Endothelial cell of umbilical vein (primary cell): Measurements from ENCODE around the gene CDCP1. TPM values are rescaled to one million over a fixed set of nuclear protein-coding genes. Genes with fewer than 3 reads are reported as not detected.
"Not testable (repeated sequence)": the region's sequence is repeated elsewhere in the genome, so short reads cannot be mapped to it uniquely, and the experiment has no call there.

Experiments used
- BruUV-seq: library from RNA; stranded (reverse); fragments of 400-500 nt; replicated peaks from 2 replicates; lab custom pipeline; 2021; lab: Mats Ljungman, UMichigan
- CTCF ChIA-PET: fragments of 300-600, 350-600 bp; sonication (Branson Sonifier 250); formaldehyde crosslinking; loops from one replicate; lab custom pipeline; 2021; ENCODE audit warnings: antibody characterized with exemption, inconsistent platforms; lab: Charles Lee
- POLR2A ChIA-PET: fragments of 300-600, 350-600 bp; sonication (Branson Sonifier 250); formaldehyde crosslinking; loops from one replicate; lab custom pipeline; 2021; ENCODE audit warnings: antibody characterized with exemption, inconsistent platforms; lab: Charles Lee
- DNase-seq: peaks from one replicate; pipeline ENCODE4 v3.0.0-alpha.2; 2011; ENCODE audit warnings: low read depth, low spot score
- FAIRE-seq: peaks from 2 replicates; lab custom pipeline; 2011; peaks lifted over from hg19 to GRCh38; lab: Jason Lieb, UNC
- H2AFZ ChIP-seq: 2 replicates; pipeline ENCODE4 v1.6.0; 2012; ENCODE audit warnings: low read depth, low read length, control low read depth, inconsistent platforms
- H3K27ac ChIP-seq: 2 replicates; pipeline ENCODE4 v1.5.1; 2011; ENCODE audit warnings: low read depth, mild to moderate bottlenecking, control low read depth, low read length, moderate library complexity; ENCODE audit not compliant: insufficient read depth
- H3K27me3 ChIP-seq, 2 experiments: 2 replicates each; pipeline versions ENCODE4 v1.6.0 to v1.6.1; 2011; ENCODE audit warnings: low read length in 2 of 2, mixed read lengths in 1 of 2; ENCODE audit not compliant: control insufficient read depth in 2 of 2, insufficient read depth in 2 of 2
- H3K36me3 ChIP-seq, 2 experiments: 2 replicates in 1 of 2; 3 replicates in 1 of 2; pipeline ENCODE4 v1.5.1; 2011; ENCODE audit warnings: low read length in 2 of 2, mild to moderate bottlenecking in 1 of 2, moderate library complexity in 1 of 2; ENCODE audit not compliant: control insufficient read depth in 2 of 2, insufficient read depth in 2 of 2; ENCODE audit errors: extremely low read depth in 1 of 2
- H3K4me1 ChIP-seq: 3 replicates; pipeline ENCODE4 v1.5.1; 2011; ENCODE audit warnings: mild to moderate bottlenecking, low read length; ENCODE audit not compliant: control insufficient read depth, insufficient read depth; ENCODE audit errors: extremely low read depth
- H3K4me2 ChIP-seq: 2 replicates; pipeline ENCODE4 v1.6.1; 2011; ENCODE audit warnings: low read length, control low read depth, mixed read lengths; ENCODE audit not compliant: insufficient read depth
- H3K4me3 ChIP-seq, 3 experiments: fragments of 200-600 bp in 1 of 3; sonication (generic), shearing (Covaris generic) in 1 of 3; replicated peaks in 1 of 3; 2 replicates each; pipeline ENCODE4 v1.5.1; 2011 to 2016; ENCODE audit warnings: control low read depth in 3 of 3, low read length in 3 of 3, mild to moderate bottlenecking in 2 of 3, inconsistent platforms in 1 of 3, low read depth in 1 of 3, moderate library complexity in 1 of 3; ENCODE audit not compliant: insufficient read depth in 1 of 3
- H3K79me2 ChIP-seq: 2 replicates; pipeline ENCODE4 v1.6.0; 2012; ENCODE audit warnings: low read length, inconsistent platforms; ENCODE audit not compliant: control insufficient read depth, insufficient read depth
- H3K9ac ChIP-seq: replicated peaks from 2 replicates; pipeline ENCODE3; 2011; ENCODE audit warnings: low read length, control low read depth; ENCODE audit not compliant: insufficient read depth; ENCODE audit errors: extremely low read depth
- H3K9me1 ChIP-seq: replicated peaks from 3 replicates; pipeline ENCODE4 v1.6.0; 2011; ENCODE audit warnings: mild to moderate bottlenecking, low read length; ENCODE audit not compliant: control insufficient read depth, insufficient read depth; ENCODE audit errors: extremely low read depth
- H3K9me3 ChIP-seq: replicated peaks from 2 replicates; pipeline ENCODE4 v1.5.1; 2012; ENCODE audit warnings: low read length, inconsistent platforms; ENCODE audit not compliant: control insufficient read depth, insufficient read depth
- H4K20me1 ChIP-seq: replicated peaks from 2 replicates; pipeline ENCODE3; 2011; ENCODE audit warnings: mild to moderate bottlenecking, low read length; ENCODE audit not compliant: control insufficient read depth, insufficient read depth; ENCODE audit errors: extremely low read depth
- CTCF ChIP-seq, 2 donors: IDR thresholded peaks; 1 replicate in 1 of 2; 2 replicates in 1 of 2; pipeline ENCODE4 v1.5.1; 2011; ENCODE audit warnings: low read length in 2 of 2, mild to moderate bottlenecking in 2 of 2, moderate library complexity in 2 of 2, control low read depth in 1 of 2, inconsistent platforms in 1 of 2, low read depth in 1 of 2; ENCODE audit not compliant: insufficient read depth in 1 of 2; ENCODE audit errors: extremely low read depth in 1 of 2
- EZH2 ChIP-seq: IDR thresholded peaks from 2 replicates; pipeline ENCODE4 v1.6.1; 2012; ENCODE audit warnings: borderline replicate concordance, low read depth, mild to moderate bottlenecking, moderate library complexity, low read length, inconsistent platforms; ENCODE audit not compliant: severe bottlenecking
- FOS ChIP-seq: IDR thresholded peaks from 2 replicates; pipeline ENCODE4 v1.6.1; 2011; ENCODE audit warnings: mild to moderate bottlenecking, low read length, moderate library complexity, borderline replicate concordance; ENCODE audit not compliant: insufficient read depth
- JUN ChIP-seq: IDR thresholded peaks from 2 replicates; pipeline ENCODE4 v1.6.1; 2011; ENCODE audit warnings: borderline replicate concordance, low read depth; ENCODE audit not compliant: insufficient read length, insufficient read depth
- MAX ChIP-seq: IDR thresholded peaks from 2 replicates; pipeline ENCODE4 v1.6.1; 2011; ENCODE audit not compliant: insufficient read depth, insufficient read length
- MYC ChIP-seq: IDR thresholded peaks from one replicate; pipeline ENCODE4 v1.6.1; 2011; ENCODE audit warnings: mild to moderate bottlenecking, low read depth, low read length
- POLR2A ChIP-seq: IDR thresholded peaks from 2 replicates; pipeline ENCODE4 v1.6.1; 2012; ENCODE audit warnings: low read depth, mild to moderate bottlenecking, control low read depth, low read length
- dilution Hi-C: fragments of 300-500 bp; cut with MboI; formaldehyde crosslinking; loops from one replicate; pipeline ENCODE4 v1.15.0; 2019; ENCODE audit warnings: low sequenced_read_pairs; ENCODE audit not compliant: extremely low pct_ligation_motif_present
- intact Hi-C: fragments of 100-400 bp; cut with micrococcal nuclease; formaldehyde crosslinking; loops from one replicate; pipeline ENCODE4 v1.10.0; 2022
- polyA plus RNA-seq, 4 experiments: library from polyadenylated mRNA; depleted of rRNA in 3 of 4; stranded (reverse) in 3 of 4; unstranded in 1 of 4; fragments of >200 nt; gene quantifications; 2 replicates each; pipeline versions ENCODE4 v1.2.1 to v1.2.3, GENCODE V29; 2011 to 2012; ENCODE audit warnings: missing spikeins in 1 of 4
- total RNA-seq: library from RNA; stranded (reverse); gene quantifications from 2 replicates; pipeline ENCODE4 v1.2.3, GENCODE V29; 2021

Gene CDCP1
- total and polyA plus RNA-seq, 2 donors (not counting 3 experiments of a cell fraction or from before 2014, with no cell fraction given) = 0.01 to 0.22 TPM

GRCh38 chr3:45053805-45054195, 92.4 kb downstream of the CDCP1 start:
- dilution Hi-C loops, H4K20me1 ChIP-seq, H3K4me2 ChIP-seq, H2AFZ ChIP-seq, H3K36me3 ChIP-seq, H3K9ac ChIP-seq, H3K27ac ChIP-seq, H3K4me1 ChIP-seq, H3K9me1 ChIP-seq, H3K4me3 ChIP-seq, DNase-seq, H3K9me3 ChIP-seq, H3K79me2 ChIP-seq, BruUV-seq, FAIRE-seq: not testable (repeated sequence)
- H3K27me3 ChIP-seq = peaks cover 7 to 11% of the 10 kb centered on the region in 2 experiments
- intact Hi-C loops = loop anchor here (2.0 kb wide), 1 partner anchor 13 kb away; no protein-coding TSS in a partner anchor
- CTCF ChIA-PET = interaction anchor here (4.0 to 6.5 kb wide), 2 partner anchors 12 to 157 kb away, joined by 19 to 42 read pairs; no protein-coding TSS in a partner anchor
- POLR2A ChIA-PET = interaction anchor here (0.6 kb wide), 1 partner anchor 1160 kb away, joined by 3 read pairs; no protein-coding TSS in a partner anchor

- no peaks in the 10 kb centered on the region for H3K9me1 ChIP-seq
- no peak for TF ChIP-seq JUN
- no peak for TF ChIP-seq POLR2A
- no peak for TF ChIP-seq EZH2
- no peak for TF ChIP-seq CTCF (IDR thresholded peaks at IDR 0.05; ENCODE audit: extremely low read depth in 1 of 2, insufficient read depth in 1 of 2, low read depth in 1 of 2, low read length in 2 of 2)
- TF ChIP-seq MAX = no peak
- TF ChIP-seq MYC = no peak
- no peak for TF ChIP-seq FOS
- peaks cover 3% of the 10 kb centered on the region for H3K4me1 ChIP-seq
- H3K9me3 ChIP-seq = no peaks in the 10 kb centered on the region
- ChIA-PET POLR2A (no interaction called here), CTCF (interaction anchor here (6.5 kb wide), 1 partner anchor 10 kb away, joined by 42 read pairs; no protein-coding TSS in a partner anchor)
- peaks cover 15 to 20% of the 10 kb centered on the region in 2 experiments for H3K27me3 ChIP-seq
- H3K36me3 ChIP-seq = no peaks in the 10 kb centered on the region
- no peak overlapping the region for H3K4me3 ChIP-seq
- H4K20me1 ChIP-seq = no peaks in the 10 kb centered on the region
- no peak overlapping the region for H2AFZ ChIP-seq
- BruUV-seq = no TSS peak
- FAIRE-seq = no peak
- H3K27ac ChIP-seq = no peak overlapping the region
- H3K9ac ChIP-seq = no peak overlapping the region
- no peak overlapping the region for H3K4me2 ChIP-seq
- H3K79me2 ChIP-seq = no peaks in the 10 kb centered on the region
- dilution Hi-C loops (no loop called here), intact Hi-C loops (no loop called here)
- no peak for DNase-seq
Observed at GRCh38 chr3:45051685-45052084, 94.5 kb downstream of the CDCP1 start.
